Keratinocyte (primary cell): Measurements from ENCODE around the gene NHLRC3. TPM values are rescaled to one million over a fixed set of nuclear protein-coding genes. Genes with fewer than 3 reads are reported as not detected.
"Not testable (repeated sequence)": the region's sequence is repeated elsewhere in the genome, so short reads cannot be mapped to it uniquely, and the experiment has no call there.

ENCODE experiments used
- DNase-seq: peaks from one replicate; pipeline ENCODE4 v3.0.0-alpha.2; 2011; ENCODE audit warnings: low read depth, missing footprints, low spot score
- FAIRE-seq: peaks from 2 replicates; lab custom pipeline; 2011; peaks lifted over from hg19 to GRCh38; lab: Jason Lieb, UNC
- H2AFZ ChIP-seq: 2 replicates; pipeline ENCODE4 v1.6.0; 2012; ENCODE audit warnings: low read length, control low read depth, inconsistent platforms; ENCODE audit not compliant: control insufficient read depth
- H3K27ac ChIP-seq: 2 replicates; pipeline ENCODE4 v1.5.1; 2011; ENCODE audit warnings: low read length; ENCODE audit not compliant: control insufficient read depth, insufficient read depth
- H3K27me3 ChIP-seq: 3 replicates; pipeline ENCODE4 v1.6.0; 2011; ENCODE audit warnings: low read length; ENCODE audit not compliant: control insufficient read depth, insufficient read depth; ENCODE audit errors: extremely low read depth
- H3K36me3 ChIP-seq, 2 experiments: 2 replicates in 1 of 2; 3 replicates in 1 of 2; pipeline ENCODE4 v1.5.1; 2011; ENCODE audit warnings: low read length in 2 of 2, mild to moderate bottlenecking in 1 of 2; ENCODE audit not compliant: control insufficient read depth in 2 of 2, insufficient read depth in 2 of 2; ENCODE audit errors: extremely low read depth in 1 of 2
- H3K4me1 ChIP-seq: 3 replicates; pipeline ENCODE4 v1.5.1; 2011; ENCODE audit warnings: low read length; ENCODE audit not compliant: control insufficient read depth, insufficient read depth; ENCODE audit errors: extremely low read depth
- H3K4me2 ChIP-seq: 3 replicates; pipeline ENCODE4 v1.6.0; 2011; ENCODE audit warnings: low read depth, low read length; ENCODE audit not compliant: control insufficient read depth, insufficient read depth; ENCODE audit errors: extremely low read depth
- H3K4me3 ChIP-seq, 3 experiments: fragments of 200-600 bp in 1 of 3; sonication (generic) in 1 of 3; 2 replicates in 2 of 3; 3 replicates in 1 of 3; pipeline ENCODE4 v1.5.1; 2011 to 2016; ENCODE audit warnings: low read length in 3 of 3, mild to moderate bottlenecking in 3 of 3, control low read depth in 2 of 3, inconsistent platforms in 1 of 3, low read depth in 1 of 3, mixed read lengths in 1 of 3, mixed run types in 1 of 3, moderate library complexity in 1 of 3; ENCODE audit not compliant: control insufficient read depth in 2 of 3, insufficient read depth in 2 of 3; ENCODE audit errors: extremely low read depth in 1 of 3
- H3K79me2 ChIP-seq: 2 replicates; pipeline ENCODE4 v1.6.0; 2012; ENCODE audit warnings: low read length; ENCODE audit not compliant: control insufficient read depth, insufficient read depth
- H3K9ac ChIP-seq: 3 replicates; pipeline ENCODE4 v1.6.0; 2011; ENCODE audit warnings: low read length; ENCODE audit not compliant: control insufficient read depth, insufficient read depth; ENCODE audit errors: extremely low read depth
- H3K9me1 ChIP-seq: 3 replicates; pipeline ENCODE4 v1.6.0; 2011; ENCODE audit warnings: low read length; ENCODE audit not compliant: control insufficient read depth, insufficient read depth; ENCODE audit errors: extremely low read depth
- H3K9me3 ChIP-seq: 2 replicates; pipeline ENCODE4 v1.5.1; 2012; ENCODE audit warnings: low read depth, low read length; ENCODE audit not compliant: control insufficient read depth
- H4K20me1 ChIP-seq: 3 replicates; pipeline ENCODE4 v1.6.0; 2011; ENCODE audit warnings: low read length; ENCODE audit not compliant: control insufficient read depth, insufficient read depth; ENCODE audit errors: extremely low read depth
- CTCF ChIP-seq, 3 experiments: IDR thresholded peaks in 1 of 3; conservative IDR thresholded peaks in 1 of 3; optimal IDR thresholded peaks in 1 of 3; 2 replicates in 2 of 3; 3 replicates in 1 of 3; pipeline versions ENCODE3 to v1.5.1; 2011; ENCODE audit warnings: low read length in 3 of 3, mild to moderate bottlenecking in 3 of 3, moderate library complexity in 2 of 3, control low read depth in 1 of 3, inconsistent platforms in 1 of 3; ENCODE audit not compliant: insufficient read depth in 2 of 3; ENCODE audit errors: extremely low read depth in 1 of 3
- EZH2 ChIP-seq: IDR thresholded peaks from one replicate; pipeline ENCODE4 v1.6.1; 2012; ENCODE audit warnings: inconsistent platforms, mild to moderate bottlenecking, low read length, moderate library complexity
- dilution Hi-C: fragments of 300-500 bp; cut with MboI; formaldehyde crosslinking; loops from one replicate; pipeline ENCODE4 v1.7.0; 2020; ENCODE audit warnings: low sequenced_read_pairs; ENCODE audit not compliant: extremely low pct_ligation_motif_present
- polyA plus RNA-seq, 5 experiments: library from polyadenylated mRNA; depleted of rRNA in 3 of 5; stranded (reverse) in 3 of 5; stranded (forward) in 1 of 5; unstranded in 1 of 5; fragments of >200 nt; gene quantifications; 1 replicate in 1 of 5; 2 replicates in 3 of 5; 3 replicates in 1 of 5; pipeline versions ENCODE4 v1.2.1 to v1.2.3, GENCODE V29; 2011 to 2012; ENCODE audit warnings: missing spikeins in 2 of 5, low read depth in 1 of 5, low replicate concordance in 1 of 5

Gene NHLRC3
- polyA plus RNA-seq, 1 donor (not counting 4 experiments of a cell fraction or from before 2014, with no cell fraction given): 9.6 TPM

- no peak overlapping the region for H3K27ac ChIP-seq
- no peak overlapping the region for H2AFZ ChIP-seq
- no peak overlapping the region for H3K4me2 ChIP-seq
- FAIRE-seq: no peak
- H3K36me3 ChIP-seq: no peaks in the 10 kb centered on the region
- no peak overlapping the region for H3K4me3 ChIP-seq
- H3K4me1 ChIP-seq: no peaks in the 10 kb centered on the region
- no peaks in the 10 kb centered on the region for H3K9me3 ChIP-seq
- H3K27me3 ChIP-seq: peaks cover 6% of the 10 kb centered on the region
- no peaks in the 10 kb centered on the region for H3K9me1 ChIP-seq
- H3K9ac ChIP-seq: no peak overlapping the region
- dilution Hi-C loops: no loop called here
- DNase-seq: no peak
- H3K79me2 ChIP-seq: no peaks in the 10 kb centered on the region
- TF ChIP-seq CTCF (optimal IDR thresholded peaks at IDR 0.05 in 1 of 3, IDR thresholded peaks at IDR 0.05 in 1 of 3, conservative IDR thresholded peaks at IDR 0.05 in 1 of 3; ENCODE audit: extremely low read depth in 1 of 3, insufficient read depth in 2 of 3, low read length in 3 of 3) (peak in 1 of 3 experiments; percentile 33), EZH2 (no peak)
- H4K20me1 ChIP-seq: no peaks in the 10 kb centered on the region
Measured at GRCh38 chr13:39073983-39074382, 35.7 kb downstream of the NHLRC3 start.

GRCh38 chr13:39086251-39086945 is 48.1 kb downstream of the NHLRC3 start:
- H3K9me3 ChIP-seq, H3K4me1 ChIP-seq, dilution Hi-C loops, FAIRE-seq, DNase-seq, H3K27ac ChIP-seq, H2AFZ ChIP-seq, H3K79me2 ChIP-seq, H3K36me3 ChIP-seq, H3K4me3 ChIP-seq, H3K9me1 ChIP-seq, H3K4me2 ChIP-seq, H4K20me1 ChIP-seq, H3K9ac ChIP-seq, H3K27me3 ChIP-seq: not testable (repeated sequence)

- Histone ChIP-seq H4K20me1 (no peaks in the 10 kb centered on the region), H3K4me2 (no peak overlapping the region), H3K79me2 (no peaks in the 10 kb centered on the region), H3K27ac (no peak overlapping the region), H3K27me3 (no peaks in the 10 kb centered on the region), H3K9ac (no peak overlapping the region), H2AFZ (no peak overlapping the region), H3K4me3 (no peak overlapping the region), H3K9me3 (no peaks in the 10 kb centered on the region), H3K4me1 (no peaks in the 10 kb centered on the region), H3K36me3 (no peaks in the 10 kb centered on the region), H3K9me1 (no peaks in the 10 kb centered on the region)
- DNase-seq: no peak
- FAIRE-seq: no peak
- dilution Hi-C loops: no loop called here
- no peak for TF ChIP-seq CTCF (optimal IDR thresholded peaks at IDR 0.05 in 1 of 3, IDR thresholded peaks at IDR 0.05 in 1 of 3, conservative IDR thresholded peaks at IDR 0.05 in 1 of 3; ENCODE audit: extremely low read depth in 1 of 3, insufficient read depth in 2 of 3, low read length in 3 of 3)
- no peak for TF ChIP-seq EZH2
Measured at GRCh38 chr13:39091586-39091985, 53.3 kb downstream of the NHLRC3 start.
